Neural progenitor cell (in vitro differentiated cells): ENCODE results near the gene HTATIP2. TPM values are rescaled to one million over a fixed set of nuclear protein-coding genes. Genes with fewer than 3 reads are reported as not detected.

Experiments used
- DNase-seq: peaks from one replicate; pipeline ENCODE4 v3.0.0-alpha.2; 2016; ENCODE audit warnings: low spot score
- H2AFZ ChIP-seq: fragments of 200-600 bp; sonication (generic); replicated peaks from 2 replicates; pipeline ENCODE4 v1.6.1; 2016; ENCODE audit warnings: antibody characterized with exemption
- H3F3A ChIP-seq: fragments of 200-600 bp; sonication (generic); 2 replicates; pipeline ENCODE4 v1.6.1; 2016; ENCODE audit warnings: antibody characterized with exemption, low read depth
- H3K27ac ChIP-seq: fragments of 200-600 bp; sonication (generic); 2 replicates; pipeline ENCODE4 v1.5.1; 2016; ENCODE audit warnings: mild to moderate bottlenecking
- H3K27me3 ChIP-seq: fragments of 200-600 bp; sonication (generic); 2 replicates; pipeline ENCODE4 v1.6.1; 2016; ENCODE audit warnings: mild to moderate bottlenecking, moderate library complexity
- H3K36me3 ChIP-seq: fragments of 200-600 bp; sonication (generic); 2 replicates; pipeline ENCODE4 v1.5.1; 2016
- H3K4me1 ChIP-seq: fragments of 200-600 bp; sonication (generic); 2 replicates; pipeline ENCODE4 v1.6.1; 2016; ENCODE audit warnings: mixed run types
- H3K4me2 ChIP-seq: fragments of 200-600 bp; sonication (generic); 2 replicates; pipeline ENCODE4 v1.6.1; 2016
- H3K4me3 ChIP-seq: fragments of 200-600 bp; sonication (generic); 2 replicates; pipeline ENCODE4 v1.5.1; 2016
- H3K79me2 ChIP-seq: fragments of 200-600 bp; sonication (generic); 2 replicates; pipeline ENCODE4 v1.6.1; 2016; ENCODE audit warnings: low read depth
- H3K9ac ChIP-seq: fragments of 200-600 bp; sonication (generic); 2 replicates; pipeline ENCODE4 v1.6.1; 2016
- H3K9me3 ChIP-seq: fragments of 200-600 bp; sonication (generic); 2 replicates; pipeline ENCODE4 v1.5.1; 2016; ENCODE audit warnings: low read depth
- H4K20me1 ChIP-seq: fragments of 200-600 bp; sonication (generic); 2 replicates; pipeline ENCODE4 v1.6.1; 2016; ENCODE audit warnings: low read depth
- H3K27ac Mint-ChIP-seq: 3 replicates; pipeline ENCODE4 v1.8.0; 2021; ENCODE audit warnings: mixed read lengths
- H3K27me3 Mint-ChIP-seq: 2 replicates; pipeline ENCODE4 v1.8.0; 2022; ENCODE audit warnings: low read depth, mild to moderate bottlenecking, inconsistent platforms, moderate library complexity, mixed read lengths; ENCODE audit not compliant: insufficient read depth
- H3K36me3 Mint-ChIP-seq: 3 replicates; pipeline ENCODE4 v1.8.0; 2021; ENCODE audit warnings: mixed read lengths
- H3K4me1 Mint-ChIP-seq: 3 replicates; pipeline ENCODE4 v1.8.0; 2021; ENCODE audit warnings: mixed read lengths
- H3K4me3 Mint-ChIP-seq: 3 replicates; pipeline ENCODE4 v1.8.0; 2021; ENCODE audit warnings: mild to moderate bottlenecking, moderate library complexity, mixed read lengths
- H3K9me3 Mint-ChIP-seq: 3 replicates; pipeline ENCODE4 v1.8.0; 2020; ENCODE audit warnings: mixed read lengths
- CTCF ChIP-seq: fragments of 200-600 bp; sonication (generic); IDR thresholded peaks from 2 replicates; pipeline ENCODE4 v1.5.1; 2017; ENCODE audit warnings: antibody characterized with exemption, mild to moderate bottlenecking
- EZH2 ChIP-seq: fragments of 200-600 bp; sonication (generic); IDR thresholded peaks from 2 replicates; pipeline ENCODE4 v1.6.1; 2017; ENCODE audit warnings: antibody characterized with exemption, mild to moderate bottlenecking, moderate library complexity
- EZH2phosphoT487 ChIP-seq: fragments of 200-600 bp; sonication (generic); IDR thresholded peaks from 2 replicates; pipeline ENCODE4 v1.6.1; 2017; ENCODE audit warnings: antibody characterized with exemption
- total RNA-seq: library from RNA; depleted of rRNA; stranded (reverse); fragments of >200 nt; gene quantifications from 2 replicates; pipeline ENCODE4 v1.2.3, GENCODE V29; 2015; ENCODE audit warnings: low replicate concordance

The HTATIP2 gene
- total RNA-seq, 1 donor from 2014 or later, result 25.3 TPM

- Histone ChIP-seq H3K4me1 (no peaks in the 10 kb centered on the region), H3K9ac (no peak overlapping the region), H2AFZ (no peak overlapping the region), H4K20me1 (no peaks in the 10 kb centered on the region), H3F3A (peaks cover 7% of the 10 kb centered on the region), H3K4me3 (no peak overlapping the region), H3K36me3 (peaks cover 10% of the 10 kb centered on the region), H3K27ac (no peak overlapping the region), H3K9me3 (no peaks in the 10 kb centered on the region), H3K4me2 (no peak overlapping the region), H3K27me3 (no peaks in the 10 kb centered on the region), H3K79me2 (no peaks in the 10 kb centered on the region)
- Mint-ChIP-seq H3K36me3 (peaks cover 6% of the 10 kb centered on the region), H3K4me3 (no peak overlapping the region), H3K27ac (no peak overlapping the region), H3K27me3 (no peaks in the 10 kb centered on the region), H3K9me3 (no peaks in the 10 kb centered on the region), H3K4me1 (no peaks in the 10 kb centered on the region)
- no peak for TF ChIP-seq CTCF
- TF ChIP-seq EZH2phosphoT487, result no peak
- TF ChIP-seq EZH2, result no peak
- no peak for DNase-seq
Observed at GRCh38 chr11:20399498-20399897, 36.0 kb downstream of the HTATIP2 start.

- H3K36me3 ChIP-seq, result peaks cover 5% of the 10 kb centered on the region
- no peaks in the 10 kb centered on the region for H3K9me3 Mint-ChIP-seq
Observed at GRCh38 chr11:20403059-20403458, 39.5 kb downstream of the HTATIP2 start.

GRCh38 chr11:20406484-20406883, 43.0 kb downstream of the HTATIP2 start:
- Mint-ChIP-seq H3K36me3 (no peaks in the 10 kb centered on the region), H3K4me3 (no peak overlapping the region)

More at GRCh38 chr11:20403059-20403458, 39.5 kb downstream of the HTATIP2 start:
- no peaks in the 10 kb centered on the region for H4K20me1 ChIP-seq
- DNase-seq, result no peak
- no peak overlapping the region for H2AFZ ChIP-seq
- no peaks in the 10 kb centered on the region for H3K79me2 ChIP-seq
- Mint-ChIP-seq H3K4me3 (no peak overlapping the region), H3K27me3 (no peaks in the 10 kb centered on the region), H3K36me3 (no peaks in the 10 kb centered on the region), H3K4me1 (no peaks in the 10 kb centered on the region), H3K27ac (no peak overlapping the region)
- no peaks in the 10 kb centered on the region for H3K9me3 ChIP-seq
- no peak overlapping the region for H3K9ac ChIP-seq
- H3K4me3 ChIP-seq, result no peak overlapping the region
- no peak overlapping the region for H3K27ac ChIP-seq
- TF ChIP-seq EZH2 (no peak), CTCF (no peak), EZH2phosphoT487 (no peak)
- no peaks in the 10 kb centered on the region for H3K4me1 ChIP-seq
- no peaks in the 10 kb centered on the region for H3K27me3 ChIP-seq
- no peaks in the 10 kb centered on the region for H3F3A ChIP-seq
- no peak overlapping the region for H3K4me2 ChIP-seq

More at GRCh38 chr11:20406484-20406883, 43.0 kb downstream of the HTATIP2 start:
- no peak overlapping the region for H3K27ac Mint-ChIP-seq
- H3K4me3 ChIP-seq, result no peak overlapping the region
- no peaks in the 10 kb centered on the region for H3K9me3 ChIP-seq
- H3K79me2 ChIP-seq, result no peaks in the 10 kb centered on the region
- H3K36me3 ChIP-seq, result peaks cover 6% of the 10 kb centered on the region
- no peaks in the 10 kb centered on the region for H3F3A ChIP-seq
- H3K4me1 ChIP-seq, result no peaks in the 10 kb centered on the region
- no peak overlapping the region for H3K9ac ChIP-seq
- no peaks in the 10 kb centered on the region for H3K27me3 Mint-ChIP-seq
- H3K4me2 ChIP-seq, result no peak overlapping the region
- H3K27ac ChIP-seq, result no peak overlapping the region
- TF ChIP-seq EZH2phosphoT487 (no peak), CTCF (no peak), EZH2 (no peak)
- no peaks in the 10 kb centered on the region for H4K20me1 ChIP-seq
- H2AFZ ChIP-seq, result no peak overlapping the region
- H3K27me3 ChIP-seq, result no peaks in the 10 kb centered on the region
- no peaks in the 10 kb centered on the region for H3K4me1 Mint-ChIP-seq
- H3K9me3 Mint-ChIP-seq, result no peaks in the 10 kb centered on the region
- no peak for DNase-seq
